ENCODE measurements around the gene CDC27. TPM values are rescaled to one million over a fixed set of nuclear protein-coding genes. Genes with fewer than 3 reads are reported as not detected.
"Not testable (repeated sequence)": the region's sequence is repeated elsewhere in the genome, so short reads cannot be mapped to it uniquely, and the experiment has no call there.

Gene CDC27
- total RNA-seq, 1 experiment from 2014 or later: 191 TPM

- H3K27ac ChIP-seq (ENCODE audit: low read depth, low read length); DNase-seq (ENCODE audit: low read depth, low spot score); CTCF ChIA-PET; H3K4me2 ChIP-seq (ENCODE audit: low read length); H3K9me3 ChIP-seq (ENCODE audit: control insufficient read depth in 1 of 2, insufficient read depth in 1 of 2, low read depth in 1 of 2, low read length in 2 of 2); BruUV-seq (replicated peaks); H3K4me1 ChIP-seq (ENCODE audit: control insufficient read depth in 1 of 2, insufficient read depth in 2 of 2, low read length in 2 of 2); POLR2A ChIA-PET; H3K9ac ChIP-seq (ENCODE audit: low read length); RAD21 ChIA-PET (ENCODE audit: low non-redundant PET in 1 of 2, low total read pairs in 2 of 2, uncharacterized antibody in 2 of 2, unreplicated experiment in 2 of 2); H2AFZ ChIP-seq (ENCODE audit: low read depth, low read length, poor library complexity, severe bottlenecking); H3K9me2 ChIP-seq (ENCODE audit: insufficient read depth); ATAC-seq; H3K4me3 ChIP-seq (replicated peaks in 1 of 2; ENCODE audit: low read depth in 1 of 2, low read length in 2 of 2); H3K27me3 ChIP-seq (ENCODE audit: insufficient read depth, low read length); H4K20me1 ChIP-seq (ENCODE audit: insufficient read depth): not testable (repeated sequence)
- H3K79me2 ChIP-seq (ENCODE audit: insufficient read depth, low read length): peaks cover 72% of the 10 kb centered on the region
- peaks cover 9 to 30% of the 10 kb centered on the region in 2 experiments; a peak in 3 of 4 replicates for H3K36me3 ChIP-seq (ENCODE audit: control insufficient read depth in 1 of 2, insufficient read depth in 2 of 2, low read length in 2 of 2)
- intact Hi-C loops (cut with micrococcal nuclease): loop anchor here (10.0 kb wide), 1 partner anchor 148 kb away; no protein-coding TSS in a partner anchor
Measured at GRCh38 chr17:47166854-47167253, 22.2 kb downstream of the CDC27 start.

DNA sequence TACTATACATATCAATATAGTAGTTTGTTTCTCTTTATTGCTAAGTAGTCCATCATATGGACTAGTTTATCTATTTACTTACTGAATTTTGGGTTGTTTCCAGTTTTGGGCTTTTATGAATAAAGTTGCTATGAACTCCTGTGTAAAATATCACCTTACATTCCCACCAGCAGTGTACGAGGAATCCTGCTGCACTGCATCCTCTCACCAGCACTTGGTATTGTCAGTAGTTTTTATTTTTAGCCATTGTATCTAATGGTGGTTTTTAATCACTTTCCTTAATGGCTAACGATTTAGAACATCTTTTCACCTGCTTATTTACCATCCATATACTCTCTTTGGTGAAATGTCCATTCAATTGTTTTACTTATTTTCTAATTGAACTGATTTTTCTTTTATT is 24.0 kb downstream of the CDC27 start:
- DNase-seq (ENCODE audit: low read depth, low spot score) (no peak), ATAC-seq (no peak)
- peaks cover 5 to 31% of the 10 kb centered on the region in 2 experiments; a peak in 3 of 4 replicates for H3K36me3 ChIP-seq (ENCODE audit: control insufficient read depth in 1 of 2, insufficient read depth in 2 of 2, low read length in 2 of 2)
- no peak overlapping the region for H3K4me3 ChIP-seq (replicated peaks in 1 of 2; ENCODE audit: low read depth in 1 of 2, low read length in 2 of 2)
- TF ChIP-seq, protein P1, sequence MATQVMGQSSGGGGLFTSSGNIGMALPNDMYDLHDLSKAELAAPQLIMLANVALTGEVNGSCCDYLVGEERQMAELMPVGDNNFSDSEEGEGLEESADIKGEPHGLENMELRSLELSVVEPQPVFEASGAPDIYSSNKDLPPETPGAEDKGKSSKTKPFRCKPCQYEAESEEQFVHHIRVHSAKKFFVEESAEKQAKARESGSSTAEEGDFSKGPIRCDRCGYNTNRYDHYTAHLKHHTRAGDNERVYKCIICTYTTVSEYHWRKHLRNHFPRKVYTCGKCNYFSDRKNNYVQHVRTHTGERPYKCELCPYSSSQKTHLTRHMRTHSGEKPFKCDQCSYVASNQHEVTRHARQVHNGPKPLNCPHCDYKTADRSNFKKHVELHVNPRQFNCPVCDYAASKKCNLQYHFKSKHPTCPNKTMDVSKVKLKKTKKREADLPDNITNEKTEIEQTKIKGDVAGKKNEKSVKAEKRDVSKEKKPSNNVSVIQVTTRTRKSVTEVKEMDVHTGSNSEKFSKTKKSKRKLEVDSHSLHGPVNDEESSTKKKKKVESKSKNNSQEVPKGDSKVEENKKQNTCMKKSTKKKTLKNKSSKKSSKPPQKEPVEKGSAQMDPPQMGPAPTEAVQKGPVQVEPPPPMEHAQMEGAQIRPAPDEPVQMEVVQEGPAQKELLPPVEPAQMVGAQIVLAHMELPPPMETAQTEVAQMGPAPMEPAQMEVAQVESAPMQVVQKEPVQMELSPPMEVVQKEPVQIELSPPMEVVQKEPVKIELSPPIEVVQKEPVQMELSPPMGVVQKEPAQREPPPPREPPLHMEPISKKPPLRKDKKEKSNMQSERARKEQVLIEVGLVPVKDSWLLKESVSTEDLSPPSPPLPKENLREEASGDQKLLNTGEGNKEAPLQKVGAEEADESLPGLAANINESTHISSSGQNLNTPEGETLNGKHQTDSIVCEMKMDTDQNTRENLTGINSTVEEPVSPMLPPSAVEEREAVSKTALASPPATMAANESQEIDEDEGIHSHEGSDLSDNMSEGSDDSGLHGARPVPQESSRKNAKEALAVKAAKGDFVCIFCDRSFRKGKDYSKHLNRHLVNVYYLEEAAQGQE (IDR thresholded peaks at IDR 0.05; ENCODE audit: low read depth): no peak
- TF ChIP-seq, protein P2, sequence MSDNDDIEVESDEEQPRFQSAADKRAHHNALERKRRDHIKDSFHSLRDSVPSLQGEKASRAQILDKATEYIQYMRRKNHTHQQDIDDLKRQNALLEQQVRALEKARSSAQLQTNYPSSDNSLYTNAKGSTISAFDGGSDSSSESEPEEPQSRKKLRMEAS (IDR thresholded peaks at IDR 0.05): no peak
- TF ChIP-seq FOSL1 (IDR thresholded peaks at IDR 0.05; ENCODE audit: low read depth) (no peak), EZH2phosphoT487 (IDR thresholded peaks at IDR 0.05; ENCODE audit: borderline replicate concordance) (no peak), CBX3 (IDR thresholded peaks at IDR 0.05; ENCODE audit: low read depth) (no peak), ZFX (IDR thresholded peaks at IDR 0.05) (no peak), TCF7L2 (IDR thresholded peaks at IDR 0.05; ENCODE audit: borderline replicate concordance, extremely low read depth, insufficient read depth, insufficient read length) (no peak)
- no peaks in the 10 kb centered on the region for H3K9me3 ChIP-seq (ENCODE audit: control insufficient read depth in 1 of 2, insufficient read depth in 1 of 2, low read depth in 1 of 2, low read length in 2 of 2)
- no peak overlapping the region for H2AFZ ChIP-seq (ENCODE audit: low read depth, low read length, poor library complexity, severe bottlenecking)
- RAD21 ChIA-PET (ENCODE audit: low non-redundant PET in 1 of 2, low total read pairs in 2 of 2, uncharacterized antibody in 2 of 2, unreplicated experiment in 2 of 2): no interaction called here
- no peaks in the 10 kb centered on the region for H3K4me1 ChIP-seq (ENCODE audit: control insufficient read depth in 1 of 2, insufficient read depth in 2 of 2, low read length in 2 of 2)
- no peak overlapping the region for H3K4me2 ChIP-seq (ENCODE audit: low read length)
- no TSS peak for BruUV-seq (replicated peaks)
- intact Hi-C loops (cut with micrococcal nuclease): loop anchor here (10.0 kb wide), 1 partner anchor 150 kb away; no protein-coding TSS in a partner anchor
- POLR2A ChIA-PET: no interaction called here
- CTCF ChIA-PET: no interaction called here
- H3K27ac ChIP-seq (ENCODE audit: low read depth, low read length): no peak overlapping the region
- no peak overlapping the region for H3K9ac ChIP-seq (ENCODE audit: low read length)
- H3K9me2 ChIP-seq (ENCODE audit: insufficient read depth): no peaks in the 10 kb centered on the region
- H4K20me1 ChIP-seq (ENCODE audit: insufficient read depth): no peaks in the 10 kb centered on the region
- peaks cover 64% of the 10 kb centered on the region for H3K79me2 ChIP-seq (ENCODE audit: insufficient read depth, low read length)
- no peaks in the 10 kb centered on the region for H3K27me3 ChIP-seq (ENCODE audit: insufficient read depth, low read length)

Data from HCT116 (cell line).